ENCODE data around the gene MYO9A.

DNA sequence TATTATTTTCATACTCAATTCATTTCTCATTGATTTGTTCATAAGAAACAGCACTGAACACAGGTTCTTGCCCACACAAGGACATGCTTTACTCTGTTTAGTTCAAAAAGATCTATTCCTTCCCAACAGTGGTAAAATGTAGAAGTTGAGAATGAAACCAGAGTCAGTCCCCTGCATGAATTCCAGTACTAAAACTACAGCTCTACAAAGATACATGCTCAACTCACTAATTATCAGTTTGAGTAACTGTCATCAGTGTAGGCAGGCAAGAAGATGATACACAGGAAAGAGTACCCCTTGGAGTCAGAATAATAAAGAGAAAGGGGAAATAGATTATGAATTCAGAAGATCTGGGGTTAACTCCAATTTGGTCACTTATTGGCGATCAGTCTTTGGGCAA lies 264.4 kb downstream of the MYO9A start:
- TF ChIP-seq POLR2A (IDR thresholded peaks at IDR 0.05; ENCODE audit: low read length), result no peak
- no peak for TF ChIP-seq GATA1 (IDR thresholded peaks at IDR 0.05; ENCODE audit: low read depth, low read length)
